Measurements from ENCODE around the gene LRRN4. TPM values are rescaled to one million over a fixed set of nuclear protein-coding genes. Genes with fewer than 3 reads are reported as not detected.

Gene LRRN4
- not detected in 2 replicates for total RNA-seq
- long read RNA-seq, partial matches to known transcripts = 0 of 1 reads
- long read RNA-seq, other reads (novel, unspliced or antisense) = 1 of 1 reads

DNA sequence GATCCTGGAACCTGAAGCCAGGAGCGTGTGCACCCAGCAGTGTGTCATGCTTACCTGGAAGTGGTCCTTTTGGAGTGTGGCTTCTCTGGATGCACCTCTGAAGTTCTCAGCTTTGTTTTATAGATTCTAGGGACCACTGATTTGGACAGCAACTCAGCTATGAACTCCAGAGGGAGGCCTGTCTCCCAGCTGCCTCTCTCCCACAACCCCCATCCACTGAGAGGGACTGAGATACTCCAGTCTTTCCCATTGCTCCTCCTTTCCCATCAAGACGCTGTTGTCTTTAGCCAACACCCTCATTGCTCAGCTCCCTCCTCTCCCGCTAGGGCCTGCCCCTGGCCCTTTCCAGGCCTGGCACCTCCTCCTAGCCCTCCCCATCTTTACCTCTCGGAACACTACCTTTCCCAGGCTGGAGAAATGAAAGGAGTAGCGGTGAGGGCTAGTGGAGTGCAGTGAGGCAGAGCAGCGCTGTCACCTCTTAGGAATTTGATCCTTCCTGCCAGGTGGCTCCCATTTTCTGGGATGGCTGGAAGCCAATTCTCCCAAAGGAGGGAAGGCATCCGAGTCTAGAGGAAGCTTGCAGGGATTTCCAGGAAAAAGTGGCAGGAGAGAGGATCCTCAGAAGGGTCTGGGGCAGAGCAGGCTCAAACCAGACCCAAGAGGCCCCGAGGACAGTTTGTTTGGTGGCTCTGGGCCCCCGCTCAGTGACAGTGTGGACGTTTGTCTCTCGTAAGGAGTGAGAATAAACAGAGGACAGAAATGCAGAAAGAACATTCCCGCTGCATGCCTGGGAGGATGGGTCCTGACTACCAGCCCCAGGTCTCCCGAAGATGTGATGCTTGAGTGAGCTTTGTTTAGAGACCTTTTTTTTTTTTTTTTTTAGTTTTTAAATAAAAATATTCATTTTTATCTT is at the start of gene LRRN4:
Gene LRRN4, minus strand, starts transcription at position 285 of the 913 bp plus-strand sequence. CDS start 1,261 bp downstream, outside the sequence.
- TF ChIP-seq, protein P1, sequence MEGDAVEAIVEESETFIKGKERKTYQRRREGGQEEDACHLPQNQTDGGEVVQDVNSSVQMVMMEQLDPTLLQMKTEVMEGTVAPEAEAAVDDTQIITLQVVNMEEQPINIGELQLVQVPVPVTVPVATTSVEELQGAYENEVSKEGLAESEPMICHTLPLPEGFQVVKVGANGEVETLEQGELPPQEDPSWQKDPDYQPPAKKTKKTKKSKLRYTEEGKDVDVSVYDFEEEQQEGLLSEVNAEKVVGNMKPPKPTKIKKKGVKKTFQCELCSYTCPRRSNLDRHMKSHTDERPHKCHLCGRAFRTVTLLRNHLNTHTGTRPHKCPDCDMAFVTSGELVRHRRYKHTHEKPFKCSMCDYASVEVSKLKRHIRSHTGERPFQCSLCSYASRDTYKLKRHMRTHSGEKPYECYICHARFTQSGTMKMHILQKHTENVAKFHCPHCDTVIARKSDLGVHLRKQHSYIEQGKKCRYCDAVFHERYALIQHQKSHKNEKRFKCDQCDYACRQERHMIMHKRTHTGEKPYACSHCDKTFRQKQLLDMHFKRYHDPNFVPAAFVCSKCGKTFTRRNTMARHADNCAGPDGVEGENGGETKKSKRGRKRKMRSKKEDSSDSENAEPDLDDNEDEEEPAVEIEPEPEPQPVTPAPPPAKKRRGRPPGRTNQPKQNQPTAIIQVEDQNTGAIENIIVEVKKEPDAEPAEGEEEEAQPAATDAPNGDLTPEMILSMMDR (IDR thresholded peaks at IDR 0.05) = no peak
- H3K27ac Mint-ChIP-seq (ENCODE audit: unreplicated experiment) = no peak within 1 kb of the TSS
- H3K4me3 Mint-ChIP-seq (ENCODE audit: unreplicated experiment) = peak within 1 kb of the TSS; percentile 49
- H3K36me3 Mint-ChIP-seq (ENCODE audit: unreplicated experiment) = no peaks in the 10 kb centered on the region
- peaks cover 13% of the 10 kb centered on the region for H3K4me1 Mint-ChIP-seq (ENCODE audit: unreplicated experiment)
- H3K27me3 Mint-ChIP-seq (ENCODE audit: unreplicated experiment) = peaks cover 29% of the 10 kb centered on the region
- H3K9me3 Mint-ChIP-seq (ENCODE audit: unreplicated experiment) = no peaks in the 10 kb centered on the region
- no peak for DNase-seq (ENCODE audit: extremely low spot score, unreplicated experiment)

DNA sequence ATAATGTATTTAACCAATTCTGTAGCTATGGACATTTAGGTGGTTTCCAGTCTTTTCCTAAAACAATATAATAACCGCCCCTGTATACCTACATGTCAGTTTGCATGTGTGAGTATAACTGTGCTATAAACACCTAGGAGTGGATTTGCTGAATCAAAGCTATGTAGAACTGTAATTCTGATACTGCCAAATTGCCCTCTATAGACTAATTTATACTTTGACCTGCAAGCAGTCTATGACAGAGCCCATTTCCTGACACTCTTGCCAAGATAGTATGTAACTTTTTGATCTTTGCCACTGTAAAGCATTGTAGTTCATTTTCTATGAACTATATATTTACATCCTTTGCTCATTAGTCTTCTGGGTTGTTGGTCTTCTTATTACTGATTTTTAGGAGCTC is 49.4 kb upstream of the LRRN4 start:
- Mint-ChIP-seq H3K9me3 (ENCODE audit: unreplicated experiment) (no peaks in the 10 kb centered on the region), H3K4me3 (ENCODE audit: unreplicated experiment) (no peak overlapping the region), H3K27ac (ENCODE audit: unreplicated experiment) (no peak overlapping the region), H3K4me1 (ENCODE audit: unreplicated experiment) (no peaks in the 10 kb centered on the region), H3K27me3 (ENCODE audit: unreplicated experiment) (peaks cover 4% of the 10 kb centered on the region), H3K36me3 (ENCODE audit: unreplicated experiment) (no peaks in the 10 kb centered on the region)
- DNase-seq (ENCODE audit: extremely low spot score, unreplicated experiment) = no peak
- TF ChIP-seq, protein P1 (IDR thresholded peaks at IDR 0.05) = no peak

DNA sequence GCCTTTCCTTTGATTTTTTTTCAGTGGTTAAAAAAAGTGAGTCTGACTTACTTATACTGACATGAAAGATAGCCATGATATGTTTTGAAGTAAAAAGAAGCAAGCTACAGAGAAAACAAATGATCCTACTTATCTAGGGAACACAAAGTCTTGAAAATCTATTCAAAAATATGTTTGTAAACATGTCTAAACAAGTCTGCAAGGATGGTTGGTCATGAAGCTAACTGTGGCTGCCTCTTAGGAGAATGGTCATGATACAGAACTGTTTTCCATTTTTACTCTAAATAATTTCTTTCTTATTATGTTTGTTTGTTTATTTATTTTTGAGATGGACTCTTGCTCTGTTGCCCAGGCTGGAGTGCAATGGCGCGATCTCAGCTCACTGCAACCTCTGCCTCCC is 47.5 kb upstream of the LRRN4 start:
- no peaks in the 10 kb centered on the region for H3K36me3 Mint-ChIP-seq (ENCODE audit: unreplicated experiment)
- no peak overlapping the region for H3K27ac Mint-ChIP-seq (ENCODE audit: unreplicated experiment)
- peaks cover 6% of the 10 kb centered on the region for H3K27me3 Mint-ChIP-seq (ENCODE audit: unreplicated experiment)
- no peak overlapping the region for H3K4me3 Mint-ChIP-seq (ENCODE audit: unreplicated experiment)
- TF ChIP-seq, protein P1 (IDR thresholded peaks at IDR 0.05) = no peak
- H3K9me3 Mint-ChIP-seq (ENCODE audit: unreplicated experiment) = no peaks in the 10 kb centered on the region
- no peaks in the 10 kb centered on the region for H3K4me1 Mint-ChIP-seq (ENCODE audit: unreplicated experiment)
- no peak for DNase-seq (ENCODE audit: extremely low spot score, unreplicated experiment)

DNA sequence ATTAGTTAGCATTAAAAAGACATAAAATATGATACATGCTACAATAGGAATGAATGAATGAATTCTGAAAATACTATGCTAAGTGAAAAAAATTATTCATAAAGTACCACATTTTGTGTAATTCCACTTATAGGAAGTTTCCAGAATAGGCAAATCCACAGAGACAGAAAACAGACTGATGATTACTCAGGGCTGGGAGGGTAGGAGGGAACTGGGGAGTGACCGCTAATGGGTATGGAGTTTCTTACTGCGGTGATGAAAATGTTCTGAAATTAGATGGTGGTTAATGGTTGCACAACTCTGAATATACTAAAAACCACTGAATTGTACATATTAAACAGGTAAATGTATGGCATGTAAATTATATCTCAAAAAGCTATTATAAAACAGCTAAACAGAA is 46.4 kb upstream of the LRRN4 start:
- TF ChIP-seq, protein P1 (IDR thresholded peaks at IDR 0.05) = no peak
- Mint-ChIP-seq H3K36me3 (ENCODE audit: unreplicated experiment) (no peaks in the 10 kb centered on the region), H3K4me1 (ENCODE audit: unreplicated experiment) (no peaks in the 10 kb centered on the region), H3K27ac (ENCODE audit: unreplicated experiment) (no peak overlapping the region), H3K27me3 (ENCODE audit: unreplicated experiment) (peaks cover 6% of the 10 kb centered on the region), H3K9me3 (ENCODE audit: unreplicated experiment) (no peaks in the 10 kb centered on the region), H3K4me3 (ENCODE audit: unreplicated experiment) (no peak overlapping the region)
- DNase-seq (ENCODE audit: extremely low spot score, unreplicated experiment) = no peak

DNA sequence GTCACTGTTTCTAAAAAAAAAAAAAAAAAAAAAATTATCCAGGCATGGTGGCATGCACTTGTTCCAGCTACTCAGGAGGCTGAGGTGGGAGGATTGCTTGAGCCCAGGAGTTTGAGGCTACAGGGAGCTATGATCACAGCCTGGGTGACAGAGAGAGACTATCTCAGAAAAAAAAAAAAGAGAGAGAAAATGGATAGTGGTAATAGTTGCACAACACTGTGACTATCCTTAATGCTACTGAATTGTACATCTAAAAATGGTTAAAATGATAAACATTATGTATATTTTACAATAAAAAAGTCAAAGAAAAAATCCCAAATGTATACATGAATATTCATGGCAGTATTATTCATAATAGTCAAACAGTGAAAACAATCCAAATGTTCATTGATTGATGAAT is 46.0 kb upstream of the LRRN4 start:
- Mint-ChIP-seq H3K36me3 (ENCODE audit: unreplicated experiment) (no peaks in the 10 kb centered on the region), H3K27me3 (ENCODE audit: unreplicated experiment) (peaks cover 6% of the 10 kb centered on the region), H3K9me3 (ENCODE audit: unreplicated experiment) (no peaks in the 10 kb centered on the region), H3K4me1 (ENCODE audit: unreplicated experiment) (no peaks in the 10 kb centered on the region), H3K4me3 (ENCODE audit: unreplicated experiment) (no peak overlapping the region), H3K27ac (ENCODE audit: unreplicated experiment) (no peak overlapping the region)
- no peak for DNase-seq (ENCODE audit: extremely low spot score, unreplicated experiment)
- TF ChIP-seq, protein P1 (IDR thresholded peaks at IDR 0.05) = no peak
